HepG2 (cell line): ENCODE data around the gene CLDN7. TPM values are rescaled to one million over a fixed set of nuclear protein-coding genes. Genes with fewer than 3 reads are reported as not detected.
A peak's percentile ranks its signal among the peaks of the same experiment; 100 is the strongest.

Source experiments
- AGO1 ChIP-seq: fragments of 200-400 bp; formaldehyde crosslinking; IDR thresholded peaks from 2 replicates; pipeline ENCODE4 v1.6.1; 2017; ENCODE audit warnings: mild to moderate bottlenecking, low read depth, low read length, moderate library complexity; ENCODE audit not compliant: poor library complexity, severe bottlenecking
- ARID3A ChIP-seq: IDR thresholded peaks from 2 replicates; pipeline ENCODE4 v1.6.1; 2012; ENCODE audit warnings: low read depth, low read length, improper control_type of control experiment
- ELF4 ChIP-seq: sonication (generic); formaldehyde crosslinking; IDR thresholded peaks from 2 replicates; pipeline ENCODE4 v1.5.0; 2020; ENCODE audit warnings: missing genetic modification reagents, mild to moderate bottlenecking, moderate library complexity, borderline replicate concordance
- ELK4 ChIP-seq: sonication (generic); formaldehyde crosslinking; IDR thresholded peaks from 2 replicates; pipeline ENCODE4 v1.9.0; 2021; ENCODE audit warnings: missing genetic modification reagents, borderline replicate concordance
- FIP1L1 ChIP-seq: fragments of 200-400 bp; formaldehyde crosslinking; IDR thresholded peaks from 2 replicates; pipeline ENCODE4 v1.6.1; 2018; ENCODE audit warnings: low read depth, mild to moderate bottlenecking, low read length, moderate library complexity, borderline replicate concordance; ENCODE audit not compliant: insufficient read depth
- FOXO1 ChIP-seq: sonication (generic); formaldehyde crosslinking; IDR thresholded peaks from 2 replicates; pipeline ENCODE4 v1.4.0; 2020; ENCODE audit warnings: missing genetic modification reagents
- HDAC6 ChIP-seq: fragments of 200-600 bp; sonication (generic); IDR thresholded peaks from 2 replicates; pipeline ENCODE4 v1.7.0; 2017; ENCODE audit warnings: mild to moderate bottlenecking, antibody characterized with exemption, low read length, low read depth
- MLX ChIP-seq: IDR thresholded peaks from 2 replicates; pipeline ENCODE4 v1.6.1; 2016
- RELA ChIP-seq: sonication (generic); formaldehyde crosslinking; IDR thresholded peaks from 2 replicates; pipeline ENCODE4 v1.4.0; 2020; ENCODE audit warnings: missing genetic modification reagents
- SUZ12 ChIP-seq: fragments of 150-350 bp; IDR thresholded peaks from 2 replicates; pipeline ENCODE4 v1.6.1; 2014; ENCODE audit warnings: low read depth, low read length
- ZHX2 ChIP-seq, 2 experiments: sonication (generic) in 1 of 2; formaldehyde crosslinking in 1 of 2; IDR thresholded peaks; 2 replicates each; pipeline versions ENCODE4 v1.6.1 to v1.9.0; 2014 to 2022; ENCODE audit warnings: antibody characterized with exemption in 1 of 2, borderline replicate concordance in 1 of 2, inconsistent platforms in 1 of 2, low read depth in 1 of 2, missing genetic modification reagents in 1 of 2
- ZNF687 ChIP-seq: sonication (generic); formaldehyde crosslinking; IDR thresholded peaks from 2 replicates; pipeline ENCODE4 v1.5.1; 2020; ENCODE audit warnings: mild to moderate bottlenecking, missing genetic modification reagents, moderate library complexity
- polyA plus RNA-seq, 8 experiments: library from polyadenylated mRNA; depleted of rRNA in 3 of 8; stranded (reverse) in 7 of 8; unstranded in 1 of 8; fragments of >200 nt; fragmentation: Illumina TruSeq in 4 of 8; extraction: Trizol in 4 of 8; gene quantifications; 2 replicates each; pipeline versions ENCODE4 v1.2.1 to v1.2.3, GENCODE V29; 2011 to 2016; ENCODE audit warnings: low read depth in 4 of 8, missing spikeins in 1 of 8, mixed read lengths in 1 of 8; ENCODE audit not compliant: insufficient read depth in 1 of 8
- total RNA-seq, 5 experiments: library from RNA; depleted of rRNA; stranded (reverse); fragments of >200 nt; fragmentation: Illumina TruSeq; extraction: Trizol; gene quantifications; 2 replicates each; pipeline ENCODE4 v1.2.3, GENCODE V29; 2016; ENCODE audit warnings: low read depth in 1 of 5

CLDN7 gene
- total and polyA plus RNA-seq, 2 of the 13 experiments (the other 11 are each of a cell fraction or from before 2014, with no cell fraction given), result not detected

GRCh38 chr17:7219812-7220592, 42.3 kb downstream of the CLDN7 start, which contains the start of the genes ACADVL and DLG4 (continued):
- no peak for TF ChIP-seq FIP1L1
- no peak for TF ChIP-seq RELA (CRISPR knock-in tag)
- no peak; the same call in 1 of the 2 replicates for TF ChIP-seq ZHX2 (IDR thresholded peaks at IDR 0.05; ENCODE audit: low read depth)
- no peak for TF ChIP-seq ZHX2 (CRISPR knock-in tag; IDR thresholded peaks at IDR 0.05; ENCODE audit: borderline replicate concordance)
- peak; percentile 88 for TF ChIP-seq ZNF687
- TF ChIP-seq FOXO1 (CRISPR knock-in tag), result peak; percentile 71
- no peak for TF ChIP-seq ARID3A
- TF ChIP-seq MLX (CRISPR knock-in tag), result no peak
- peak; percentile 99 for TF ChIP-seq AGO1
- no peak for TF ChIP-seq HDAC6
- TF ChIP-seq ELK4 (CRISPR knock-in tag), result no peak
- no peak for TF ChIP-seq ELF4 (CRISPR knock-in tag)
- TF ChIP-seq SUZ12, result peak; percentile 81
